Measurements from ENCODE around the gene VAPA.
A peak's percentile ranks its signal among the peaks of the same experiment; 100 is the strongest.

The VAPA gene

GRCh38 chr18:9913526-9914333 is at the start of gene VAPA:
TSS of gene VAPA (plus strand) at chr18:9914016. CDS start at chr18:9914257, 241 bp downstream.
- peak; percentile 96 for DNase-seq (ENCODE audit: low spot score)

GRCh38 chr18:9865764-9866490 is 47.9 kb upstream of the VAPA start:
- no peak for DNase-seq (ENCODE audit: low spot score)

DNA sequence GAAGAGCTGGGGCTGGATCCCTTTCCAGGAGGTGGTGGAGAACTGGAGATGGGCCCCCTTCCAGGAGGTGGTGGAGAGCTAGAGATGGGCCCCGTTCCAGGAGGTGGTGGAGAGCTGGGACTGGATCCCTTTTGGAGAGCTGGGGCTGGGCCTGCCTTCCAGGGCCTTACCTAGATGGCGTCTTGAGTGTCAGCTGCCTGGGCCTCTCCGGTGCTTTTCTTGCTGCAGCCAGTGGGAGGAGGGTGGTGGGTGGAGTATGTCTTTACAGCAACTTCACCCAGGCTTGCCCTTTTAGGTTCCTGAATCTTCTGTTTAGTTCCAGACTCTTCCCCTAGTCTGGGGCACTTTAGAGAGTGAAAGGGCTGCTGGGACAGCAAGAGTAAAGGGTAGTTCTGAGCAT is 47.2 kb upstream of the VAPA start:
- DNase-seq (ENCODE audit: low spot score): no peak

DNA sequence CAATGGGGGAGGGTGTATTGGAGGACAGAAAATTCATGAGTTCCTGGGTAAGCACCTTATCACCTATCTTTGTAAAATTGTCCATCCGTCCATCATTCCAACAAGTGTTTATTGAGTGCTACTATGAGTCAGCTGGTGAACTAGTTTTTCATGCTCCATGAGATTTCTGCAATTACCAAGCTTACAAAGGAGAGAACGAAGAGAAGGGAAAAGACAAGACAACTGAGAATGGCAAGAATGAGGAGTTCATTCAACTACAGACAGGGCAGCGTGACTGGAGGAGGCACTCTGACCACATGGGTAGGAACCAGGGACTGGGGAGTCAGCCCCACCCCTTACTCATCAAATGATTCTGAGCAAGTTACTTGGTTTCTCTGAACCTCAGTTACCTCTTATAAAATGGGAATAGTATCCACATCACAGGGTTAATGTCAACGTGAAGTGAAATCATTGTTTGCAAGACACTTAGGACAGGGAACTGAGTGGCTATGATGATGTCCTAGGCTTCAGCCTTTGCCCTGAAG is 46.7 kb upstream of the VAPA start:
- no peak for DNase-seq (ENCODE audit: low spot score)

GRCh38 chr18:9868857-9869714 is 44.7 kb upstream of the VAPA start:
- no peak for DNase-seq (ENCODE audit: low spot score)

GRCh38 chr18:9869715-9870430 is 43.9 kb upstream of the VAPA start:
- DNase-seq (ENCODE audit: low spot score): no peak

DNA sequence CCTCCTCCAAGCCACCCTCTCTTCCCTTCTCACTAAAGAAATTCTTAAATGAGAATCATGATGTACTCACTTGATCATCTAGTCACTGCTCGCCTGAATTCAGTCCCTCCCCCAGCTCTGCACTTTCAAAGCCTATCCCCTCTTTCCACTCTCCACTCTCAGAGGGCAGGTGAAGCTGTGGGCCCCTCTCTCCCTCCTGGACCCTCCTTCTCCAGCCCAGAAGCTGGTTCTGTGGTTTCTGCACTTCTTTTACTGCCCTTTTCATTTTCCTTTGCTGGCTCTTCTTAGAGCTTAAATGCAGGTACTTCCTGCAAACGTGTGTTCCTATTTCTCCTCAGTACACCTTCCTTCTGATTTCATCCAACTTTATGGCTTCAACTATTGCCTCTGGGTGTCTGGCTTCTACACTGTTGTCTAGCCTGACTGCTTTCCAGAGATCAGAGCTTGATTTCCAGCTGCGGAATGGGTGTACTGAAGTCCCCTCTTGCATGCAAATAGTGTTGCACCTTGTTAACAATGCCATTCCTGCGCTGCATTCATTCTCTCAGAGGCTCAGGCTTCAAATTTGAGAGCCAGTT is 43.3 kb upstream of the VAPA start:
- DNase-seq (ENCODE audit: low spot score): no peak

- no peak for DNase-seq (ENCODE audit: low spot score)
These were observed 42.5 kb upstream of the VAPA start for GRCh38 chr18:9871244-9871746.

DNA sequence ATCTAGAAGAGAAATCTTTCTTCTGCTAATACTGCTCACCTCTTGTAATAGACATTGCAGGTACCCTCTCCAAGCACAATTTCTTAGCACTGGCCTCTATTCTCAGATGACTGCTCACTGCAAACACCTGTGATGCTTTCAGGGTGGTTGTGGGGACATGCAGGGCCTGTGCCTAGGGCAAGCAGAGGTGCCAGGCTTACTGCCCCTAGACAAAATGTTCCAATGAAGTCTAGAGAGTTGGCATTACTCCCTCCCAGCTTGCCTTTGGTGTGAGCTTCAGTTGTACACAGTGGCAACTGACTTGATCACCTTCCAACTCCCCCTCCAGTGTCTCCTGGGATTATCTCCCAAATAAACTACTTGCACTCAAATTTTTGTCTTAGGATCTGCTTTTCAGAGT is 41.0 kb upstream of the VAPA start:
- no peak for DNase-seq (ENCODE audit: low spot score)

DNA sequence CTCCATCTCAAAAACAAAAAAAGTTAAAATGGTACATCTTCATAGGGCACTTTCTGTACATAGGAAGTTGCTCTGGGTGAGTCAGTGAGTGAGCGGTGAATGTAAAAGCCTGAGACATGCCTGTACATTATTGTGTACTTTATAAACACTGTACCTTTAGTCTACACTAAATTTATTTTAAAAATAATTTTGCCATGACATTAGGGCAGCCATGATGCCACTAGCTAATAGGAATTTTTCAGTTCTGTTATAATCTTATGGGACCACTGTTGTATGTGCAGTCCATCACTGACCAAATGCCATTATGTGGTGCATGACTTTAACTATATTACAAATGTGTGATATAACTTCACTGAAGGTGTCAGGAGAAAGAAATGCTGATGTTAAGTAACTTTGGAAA is 39.1 kb upstream of the VAPA start:
- DNase-seq (ENCODE audit: low spot score): no peak

DNA sequence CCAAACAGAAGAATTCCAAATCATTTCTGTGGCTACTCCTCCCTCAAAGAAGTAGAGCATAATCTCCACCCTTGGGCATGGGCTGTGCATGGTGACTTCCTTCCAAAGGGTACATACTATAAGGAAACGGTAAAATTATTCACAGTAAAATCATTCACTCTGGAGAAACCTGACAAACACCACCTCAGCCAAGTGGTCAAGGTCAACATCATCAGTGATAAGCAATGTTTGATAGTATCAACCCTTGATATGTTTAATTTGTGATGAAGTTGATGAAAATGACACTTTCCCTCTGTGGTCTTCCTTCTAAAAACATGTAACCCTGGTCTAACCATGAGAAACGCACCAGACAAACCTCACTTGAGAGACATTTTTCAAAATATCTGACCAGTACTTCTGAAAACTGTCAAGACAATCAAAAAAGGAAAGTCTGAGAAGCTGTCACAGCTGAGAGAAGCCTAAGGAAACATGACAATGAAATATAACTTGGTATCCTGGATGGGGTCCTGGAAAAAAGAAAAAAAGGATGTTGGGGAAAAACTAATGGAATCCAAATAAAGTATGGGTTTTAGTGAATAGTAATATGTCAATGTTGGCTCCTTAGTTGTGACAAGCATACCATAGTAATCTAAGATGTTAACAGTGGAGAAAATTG is 37.5 kb upstream of the VAPA start:
- no peak for DNase-seq (ENCODE audit: low spot score)

DNA sequence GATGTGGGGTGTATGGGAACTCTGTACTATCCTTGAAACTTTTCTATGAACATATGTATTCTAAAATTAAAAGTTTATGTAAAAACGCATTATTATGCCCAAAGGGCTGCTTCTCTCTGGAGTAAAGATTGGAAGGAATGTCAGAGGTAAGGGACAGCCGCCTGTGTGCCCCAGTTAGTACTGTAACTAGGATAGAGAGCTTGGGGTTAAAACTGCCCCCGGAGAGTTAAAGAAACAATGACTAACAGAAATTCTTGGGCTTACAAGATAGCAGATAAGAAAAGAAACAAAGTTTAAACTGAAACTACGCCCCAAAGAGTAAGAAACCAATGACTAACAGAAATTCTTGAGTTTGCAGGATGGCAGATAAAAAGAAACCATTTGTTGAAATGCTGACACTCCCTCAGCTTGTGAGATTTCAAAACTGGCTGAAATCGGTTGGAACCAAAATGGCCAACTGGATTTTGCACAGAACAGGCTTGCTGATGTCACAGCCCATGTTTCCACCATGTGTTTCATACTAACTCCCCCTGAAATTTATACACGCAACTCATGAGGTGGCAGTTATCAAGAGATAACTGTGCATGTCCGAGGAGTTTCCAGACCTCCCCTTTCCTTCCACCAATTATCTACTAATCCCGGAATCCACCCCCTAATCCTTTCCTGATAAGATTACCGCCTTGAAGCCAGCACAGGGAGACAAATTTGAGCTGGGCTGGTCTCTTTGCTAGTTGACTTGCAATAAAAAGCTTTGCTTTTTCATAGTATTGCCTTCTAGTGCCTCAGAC is 36.8 kb upstream of the VAPA start:
- DNase-seq (ENCODE audit: low spot score): no peak

GRCh38 chr18:9877655-9878014 is 36.2 kb upstream of the VAPA start:
- DNase-seq (ENCODE audit: low spot score): no peak

DNA sequence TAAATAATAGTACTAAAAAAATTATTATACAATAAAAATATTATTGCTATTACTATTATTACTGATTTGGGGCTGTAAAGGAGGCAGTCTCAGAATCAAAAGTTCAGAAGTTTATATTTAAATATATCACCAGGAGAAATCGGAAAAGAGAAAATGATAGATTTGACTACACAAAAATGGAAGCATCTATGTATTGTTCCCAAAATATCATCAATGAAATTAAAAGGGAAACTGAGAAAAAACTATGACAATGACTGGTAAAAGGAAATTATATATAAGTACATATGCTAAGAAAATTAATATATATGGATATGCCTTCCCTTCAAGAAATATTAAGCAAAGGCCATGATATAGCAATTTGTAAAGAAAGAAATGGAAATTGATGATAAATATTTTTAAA is 35.7 kb upstream of the VAPA start:
- DNase-seq (ENCODE audit: low spot score): no peak

GRCh38 chr18:9878783-9879242 is 35.0 kb upstream of the VAPA start:
- DNase-seq (ENCODE audit: low spot score): no peak

DNA sequence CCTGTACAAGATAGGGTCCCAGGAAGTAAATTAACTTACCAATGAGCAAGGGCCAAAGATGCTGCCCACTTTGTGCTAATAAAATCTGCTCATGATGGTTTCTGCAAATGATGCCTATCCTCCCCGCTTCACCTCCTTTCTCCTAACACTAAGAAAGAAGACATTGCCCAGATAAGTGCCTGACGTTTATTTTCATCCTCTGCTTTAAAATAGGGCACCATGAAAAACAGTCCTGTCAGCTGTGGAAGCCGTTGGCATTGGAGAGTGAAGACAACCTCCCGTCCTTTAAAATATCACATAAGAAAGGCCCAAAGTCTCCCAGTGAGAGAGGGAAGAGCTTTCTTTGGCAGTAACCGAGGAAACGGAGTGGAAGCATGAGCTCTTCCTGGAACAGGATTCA is 29.7 kb upstream of the VAPA start:
- no peak for DNase-seq (ENCODE audit: low spot score)

DNA sequence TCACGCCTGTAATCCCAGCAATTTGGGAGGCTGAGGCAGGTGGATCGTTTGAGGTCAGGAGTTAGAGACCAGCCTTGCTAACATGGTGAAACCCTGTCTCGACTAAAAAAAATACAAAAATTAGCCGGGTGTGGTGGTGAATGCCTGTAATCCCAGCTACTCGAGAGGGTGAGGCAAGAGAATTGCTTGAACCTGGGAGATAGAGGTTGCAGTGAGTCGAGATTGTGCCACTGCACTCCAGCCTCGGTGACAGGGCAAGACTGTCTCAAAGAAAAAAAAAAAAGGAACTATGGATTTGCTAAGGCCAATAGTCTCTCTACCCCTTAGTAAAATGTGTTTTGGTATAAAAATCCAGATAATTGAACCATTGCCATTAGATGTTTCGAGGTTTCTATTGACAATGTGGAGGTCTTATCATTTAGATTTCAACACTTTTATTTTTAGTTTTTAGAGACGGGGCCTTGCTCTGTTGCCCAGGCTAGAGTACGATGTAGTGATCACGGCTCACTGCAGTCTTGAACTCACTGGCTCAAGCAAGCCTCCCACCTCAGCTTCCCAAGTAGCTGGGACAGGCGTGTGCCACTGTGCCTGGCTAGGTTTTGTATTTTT is 29.2 kb upstream of the VAPA start:
- DNase-seq (ENCODE audit: low spot score): no peak

DNA sequence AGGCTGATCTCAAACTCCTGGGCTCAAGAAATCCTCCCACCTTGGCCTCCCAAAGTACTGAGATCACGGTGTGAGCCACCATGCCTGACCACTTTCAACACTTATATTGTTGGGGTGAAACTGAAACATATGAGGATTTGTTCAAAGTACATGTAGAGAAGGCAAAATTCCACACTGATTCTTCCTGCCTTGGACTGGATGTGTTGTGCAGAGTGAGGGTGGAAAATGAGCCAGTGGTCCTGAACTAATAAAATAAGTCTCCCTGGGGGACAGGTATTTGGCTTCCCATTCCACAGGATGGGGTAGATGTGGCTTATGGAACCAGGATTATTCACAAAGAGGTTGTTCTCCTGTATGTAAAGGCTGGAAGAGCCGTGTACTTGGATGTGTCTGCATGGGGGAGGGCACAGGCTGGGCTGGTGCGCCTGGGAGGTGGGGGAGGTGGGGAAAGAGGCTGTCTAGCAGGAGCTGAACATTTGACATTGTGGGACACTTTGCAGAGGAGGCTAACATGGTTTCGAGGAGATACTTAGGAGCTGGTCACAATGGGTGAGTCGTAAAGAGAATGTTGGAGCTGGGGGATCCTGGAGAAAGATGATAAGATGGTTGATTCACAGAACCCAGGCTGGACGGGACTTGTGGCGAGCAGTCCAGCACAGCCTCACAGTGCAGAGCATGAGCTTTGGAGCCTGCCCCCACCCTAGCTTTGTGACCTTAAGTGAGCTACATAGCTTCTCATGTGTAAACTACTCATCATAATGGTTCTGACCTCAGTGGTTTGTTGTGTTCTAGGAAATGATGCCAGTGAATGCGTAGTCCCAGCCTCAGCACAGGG is 28.4 kb upstream of the VAPA start, which contains the start of gene TXNDC2:
Gene TXNDC2 (plus strand): TSS at position 804 of the 835 bp plus-strand sequence. CDS start 708 bp downstream, outside the sequence.
- no peak for DNase-seq (ENCODE audit: low spot score)
